Smooth muscle cell (in vitro differentiated cells): Measurements from ENCODE around the gene HADHB. TPM values are rescaled to one million over a fixed set of nuclear protein-coding genes. Genes with fewer than 3 reads are reported as not detected.

Source experiments
- DNase-seq: peaks from one replicate; lab custom pipeline; 2025; ENCODE audit not compliant: unreplicated experiment; lab: John Stamatoyannopoulos, UW
- H2AFZ ChIP-seq: fragments of 200-600 bp; sonication (generic); 2 replicates; pipeline ENCODE4 v1.6.0; 2016; ENCODE audit warnings: antibody characterized with exemption, low read depth, mild to moderate bottlenecking
- H3F3A ChIP-seq: fragments of 200-600 bp; sonication (generic); 2 replicates; pipeline ENCODE4 v1.6.0; 2017; ENCODE audit warnings: antibody characterized with exemption, low read depth
- H3K27ac ChIP-seq: fragments of 200-600 bp; sonication (generic); 2 replicates; pipeline ENCODE4 v1.5.1; 2016; ENCODE audit warnings: low read depth, mild to moderate bottlenecking
- H3K27me3 ChIP-seq: fragments of 200-600 bp; sonication (generic); 2 replicates; pipeline ENCODE4 v1.6.1; 2016; ENCODE audit warnings: low read depth, mild to moderate bottlenecking
- H3K36me3 ChIP-seq: fragments of 200-600 bp; sonication (generic); 2 replicates; pipeline ENCODE4 v1.5.1; 2016; ENCODE audit warnings: low read depth
- H3K4me1 ChIP-seq: fragments of 200-600 bp; sonication (generic); 2 replicates; pipeline ENCODE4 v1.5.1; 2016; ENCODE audit warnings: low read depth
- H3K4me2 ChIP-seq: fragments of 200-600 bp; sonication (generic); 2 replicates; pipeline ENCODE4 v1.6.0; 2016; ENCODE audit warnings: mild to moderate bottlenecking
- H3K4me3 ChIP-seq: fragments of 200-600 bp; sonication (generic); 2 replicates; pipeline ENCODE4 v1.5.1; 2016; ENCODE audit warnings: mild to moderate bottlenecking
- H3K79me2 ChIP-seq: fragments of 200-600 bp; sonication (generic); 2 replicates; pipeline ENCODE4 v1.6.0; 2016; ENCODE audit warnings: low read depth, mild to moderate bottlenecking
- H3K9ac ChIP-seq: fragments of 200-600 bp; sonication (generic); 2 replicates; pipeline ENCODE4 v1.6.0; 2016; ENCODE audit warnings: low read depth
- H3K9me3 ChIP-seq: fragments of 200-600 bp; sonication (generic); replicated peaks from 2 replicates; pipeline ENCODE4 v1.5.1; 2016; ENCODE audit warnings: low read depth
- H4K20me1 ChIP-seq: fragments of 200-600 bp; sonication (generic); 2 replicates; pipeline ENCODE4 v1.6.0; 2016; ENCODE audit warnings: low read depth
- WGBS: methylation state at CpG from one replicate; pipeline ENCODE4 v1.1.7; 2016; ENCODE audit warnings: low lambda C conversion rate; 5-methylcytosine and 5-hydroxymethylcytosine counted together
- polyA plus RNA-seq: library from polyadenylated mRNA; unstranded; fragments of >200 nt; fragmentation: Nextera tagmentation; extraction: Ambion mirVana; gene quantifications from 2 replicates; pipeline ENCODE4 v1.2.1, GENCODE V29; 2016
- total RNA-seq: library from RNA; depleted of rRNA; stranded (reverse); fragments of >200 nt; gene quantifications from 2 replicates; pipeline ENCODE4 v1.2.3, GENCODE V29; 2014
- TF ChIP-seq, protein P1 (sequence below): fragments of 200-600 bp; sonication (generic); IDR thresholded peaks from 2 replicates; pipeline ENCODE4 v1.5.1; 2017; ENCODE audit warnings: borderline replicate concordance, mild to moderate bottlenecking, antibody characterized with exemption; ENCODE audit not compliant: insufficient read depth, poor library complexity, severe bottlenecking

Gene HADHB
- total and polyA plus RNA-seq, 2 experiments from 2014 or later: 70.8 to 96.1 TPM

DNA sequence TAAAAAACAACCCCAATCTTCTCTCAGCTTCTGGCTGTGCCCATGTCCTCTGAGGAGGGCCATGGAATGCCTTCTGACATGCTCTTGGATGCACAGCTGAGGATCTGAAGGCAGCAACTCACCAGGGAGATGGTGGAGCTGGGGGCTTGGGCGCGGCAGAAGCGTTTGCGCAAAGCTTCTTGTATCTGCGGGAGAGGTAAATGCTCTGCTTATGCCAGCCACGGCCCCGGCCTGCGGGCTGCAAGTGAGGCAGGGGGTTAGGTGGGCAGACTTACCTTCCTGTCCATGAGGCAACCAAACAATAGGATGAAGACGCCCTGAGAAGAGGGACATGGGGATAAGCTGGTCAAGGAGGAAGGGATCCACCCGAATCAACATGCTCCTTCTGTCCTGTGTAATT is 65.2 kb downstream of the HADHB start:
- H3K9me3 ChIP-seq: no peaks in the 10 kb centered on the region
- no peaks in the 10 kb centered on the region for H3F3A ChIP-seq
- WGBS: 83% methylated on average over 10 of the region's 10 CpGs
- TF ChIP-seq, protein P1, sequence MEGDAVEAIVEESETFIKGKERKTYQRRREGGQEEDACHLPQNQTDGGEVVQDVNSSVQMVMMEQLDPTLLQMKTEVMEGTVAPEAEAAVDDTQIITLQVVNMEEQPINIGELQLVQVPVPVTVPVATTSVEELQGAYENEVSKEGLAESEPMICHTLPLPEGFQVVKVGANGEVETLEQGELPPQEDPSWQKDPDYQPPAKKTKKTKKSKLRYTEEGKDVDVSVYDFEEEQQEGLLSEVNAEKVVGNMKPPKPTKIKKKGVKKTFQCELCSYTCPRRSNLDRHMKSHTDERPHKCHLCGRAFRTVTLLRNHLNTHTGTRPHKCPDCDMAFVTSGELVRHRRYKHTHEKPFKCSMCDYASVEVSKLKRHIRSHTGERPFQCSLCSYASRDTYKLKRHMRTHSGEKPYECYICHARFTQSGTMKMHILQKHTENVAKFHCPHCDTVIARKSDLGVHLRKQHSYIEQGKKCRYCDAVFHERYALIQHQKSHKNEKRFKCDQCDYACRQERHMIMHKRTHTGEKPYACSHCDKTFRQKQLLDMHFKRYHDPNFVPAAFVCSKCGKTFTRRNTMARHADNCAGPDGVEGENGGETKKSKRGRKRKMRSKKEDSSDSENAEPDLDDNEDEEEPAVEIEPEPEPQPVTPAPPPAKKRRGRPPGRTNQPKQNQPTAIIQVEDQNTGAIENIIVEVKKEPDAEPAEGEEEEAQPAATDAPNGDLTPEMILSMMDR: no peak
- no peaks in the 10 kb centered on the region for H4K20me1 ChIP-seq
- no peaks in the 10 kb centered on the region for H3K36me3 ChIP-seq
- H3K4me2 ChIP-seq: no peak overlapping the region
- no peak for DNase-seq
- no peak overlapping the region for H3K4me3 ChIP-seq
- H3K79me2 ChIP-seq: no peaks in the 10 kb centered on the region
- no peak overlapping the region for H3K9ac ChIP-seq
- H3K27me3 ChIP-seq: no peaks in the 10 kb centered on the region
- H2AFZ ChIP-seq: no peak overlapping the region
- no peak overlapping the region for H3K27ac ChIP-seq
- peaks cover 3% of the 10 kb centered on the region for H3K4me1 ChIP-seq

DNA sequence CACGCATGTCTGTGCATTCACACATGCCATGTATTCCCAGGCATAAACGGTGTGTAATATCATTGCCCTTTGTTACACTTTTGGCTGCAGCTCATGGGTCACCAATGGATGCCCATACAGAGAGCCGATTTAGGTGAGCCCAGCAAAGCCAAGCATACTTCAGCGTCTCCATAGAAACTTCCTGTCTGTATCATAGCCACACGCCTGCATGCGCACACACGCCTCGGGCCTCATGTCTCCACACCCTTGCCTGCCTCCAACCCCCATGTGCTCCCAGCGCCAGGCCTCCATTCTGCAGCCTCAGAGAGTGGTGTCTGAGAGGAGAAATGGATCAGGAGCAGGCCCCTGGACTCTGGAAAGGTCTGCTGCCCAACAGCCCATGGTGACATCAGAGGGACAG is 67.7 kb downstream of the HADHB start:
- WGBS: 84% methylated on average over 9 of the region's 9 CpGs
- Histone ChIP-seq H3K9me3 (no peaks in the 10 kb centered on the region), H3K4me1 (no peaks in the 10 kb centered on the region), H3K27ac (no peak overlapping the region), H3K27me3 (peaks cover 4% of the 10 kb centered on the region), H3F3A (no peaks in the 10 kb centered on the region), H4K20me1 (no peaks in the 10 kb centered on the region), H3K4me2 (no peak overlapping the region), H3K9ac (no peak overlapping the region), H2AFZ (no peak overlapping the region), H3K79me2 (no peaks in the 10 kb centered on the region), H3K4me3 (no peak overlapping the region), H3K36me3 (no peaks in the 10 kb centered on the region)
- TF ChIP-seq, protein P1: no peak
- DNase-seq: no peak

DNA sequence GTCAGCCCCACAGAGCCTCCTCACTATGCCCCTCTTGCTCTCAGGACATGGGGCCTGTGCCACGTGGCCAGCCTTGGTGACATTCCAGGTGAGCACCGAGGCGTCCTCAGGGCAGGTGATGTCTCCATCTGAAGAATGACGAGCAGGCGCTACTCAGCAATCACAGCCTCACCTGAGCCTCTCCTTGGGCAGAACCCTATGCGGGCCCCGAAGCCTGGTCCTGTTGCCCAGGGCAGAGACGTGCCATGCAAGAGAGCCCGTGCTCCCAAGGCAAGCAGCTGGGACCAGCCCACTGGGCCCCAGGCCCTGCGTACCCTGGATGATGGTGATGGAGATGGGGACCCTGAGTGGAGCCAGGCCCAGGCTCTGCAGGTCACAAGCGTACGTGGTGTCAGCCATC is 68.7 kb downstream of the HADHB start:
- Histone ChIP-seq H4K20me1 (no peaks in the 10 kb centered on the region), H2AFZ (no peak overlapping the region), H3K4me1 (no peaks in the 10 kb centered on the region), H3K27me3 (peaks cover 4% of the 10 kb centered on the region), H3K79me2 (no peaks in the 10 kb centered on the region), H3K4me3 (no peak overlapping the region), H3K4me2 (no peak overlapping the region), H3F3A (no peaks in the 10 kb centered on the region), H3K9ac (no peak overlapping the region), H3K9me3 (no peaks in the 10 kb centered on the region), H3K27ac (no peak overlapping the region), H3K36me3 (no peaks in the 10 kb centered on the region)
- WGBS: 84% methylated on average over 12 of the region's 12 CpGs
- TF ChIP-seq, protein P1: no peak
- no peak for DNase-seq

DNA sequence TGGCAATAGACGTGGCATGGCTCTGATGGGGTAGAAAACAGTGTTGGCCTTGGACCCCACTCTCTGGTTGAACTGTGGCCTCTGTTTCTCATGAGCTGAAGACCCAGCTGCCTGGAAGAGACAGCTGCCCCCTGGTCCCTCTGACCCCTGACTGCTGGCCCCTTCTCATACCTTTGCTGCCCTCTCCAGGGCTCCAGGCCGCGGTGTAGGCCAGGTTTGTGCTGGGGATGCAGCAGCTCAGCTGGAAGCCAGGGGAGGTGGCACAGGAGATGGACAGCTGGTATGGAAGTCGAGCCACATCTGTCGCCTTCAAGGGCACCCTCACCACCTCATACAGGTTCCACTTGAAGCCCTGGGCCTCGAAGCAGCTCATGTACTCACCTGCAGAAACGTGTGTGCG is 69.5 kb downstream of the HADHB start:
- no peaks in the 10 kb centered on the region for H3K36me3 ChIP-seq
- H3K9ac ChIP-seq: no peak overlapping the region
- WGBS: 68% methylated on average over 8 of the region's 8 CpGs
- H3K27me3 ChIP-seq: peaks cover 11% of the 10 kb centered on the region
- no peaks in the 10 kb centered on the region for H3K79me2 ChIP-seq
- no peak overlapping the region for H3K27ac ChIP-seq
- H4K20me1 ChIP-seq: no peaks in the 10 kb centered on the region
- no peaks in the 10 kb centered on the region for H3F3A ChIP-seq
- TF ChIP-seq, protein P1: no peak
- H2AFZ ChIP-seq: no peak overlapping the region
- no peak for DNase-seq
- no peaks in the 10 kb centered on the region for H3K4me1 ChIP-seq
- no peak overlapping the region for H3K4me3 ChIP-seq
- H3K4me2 ChIP-seq: no peak overlapping the region
- no peaks in the 10 kb centered on the region for H3K9me3 ChIP-seq
